OCI-LY7 (cell line): ENCODE measurements around the gene NTRK3. TPM values are rescaled to one million over a fixed set of nuclear protein-coding genes. Genes with fewer than 3 reads are reported as not detected.

Experiments used
- BruUV-seq: library from RNA; stranded (reverse); fragments of 400-500 nt; replicated peaks from 2 replicates; lab custom pipeline; 2021; lab: Mats Ljungman, UMichigan
- CTCF ChIA-PET: fragments of 300-600 bp; sonication (Branson Sonifier 250); formaldehyde crosslinking; loops from one replicate; lab custom pipeline; 2022; ENCODE audit warnings: antibody characterized with exemption; ENCODE audit not compliant: unreplicated experiment; lab: Charles Lee
- POLR2A ChIA-PET: fragments of 300-600 bp; sonication (Branson Sonifier 250); formaldehyde crosslinking; loops from one replicate; lab custom pipeline; 2022; ENCODE audit warnings: antibody characterized with exemption; lab: Charles Lee
- DNase-seq: peaks from one replicate; pipeline ENCODE4 v3.0.0-alpha.2; 2015; ENCODE audit warnings: low spot score
- H2AFZ ChIP-seq: fragments of 200-600 bp; sonication (generic), shearing (Covaris generic); 2 replicates; pipeline ENCODE4 v1.6.1; 2014; ENCODE audit warnings: mild to moderate bottlenecking, antibody characterized with exemption, low read length, moderate library complexity
- H3K27ac ChIP-seq: fragments of 200-600 bp; sonication (generic); 2 replicates; pipeline ENCODE4 v1.5.1; 2014; ENCODE audit warnings: mixed run types, low read depth, mild to moderate bottlenecking, moderate library complexity, low read length, inconsistent platforms; ENCODE audit not compliant: poor library complexity, severe bottlenecking
- H3K36me3 ChIP-seq: fragments of 200-600 bp; sonication (generic); 2 replicates; pipeline ENCODE4 v1.6.1; 2014; ENCODE audit warnings: mild to moderate bottlenecking, antibody characterized with exemption, low read length, moderate library complexity, mixed read lengths; ENCODE audit not compliant: insufficient read depth
- H3K4me1 ChIP-seq: fragments of 200-600 bp; sonication (generic); 2 replicates; pipeline ENCODE4 v1.5.1; 2014; ENCODE audit warnings: mild to moderate bottlenecking, low read length; ENCODE audit not compliant: insufficient read depth, poor library complexity, severe bottlenecking
- H3K4me2 ChIP-seq: fragments of 200-600 bp; sonication (generic); 2 replicates; pipeline ENCODE4 v1.6.1; 2014; ENCODE audit warnings: mild to moderate bottlenecking, low read length
- H3K4me3 ChIP-seq: fragments of 200-600 bp; sonication (generic); 2 replicates; pipeline ENCODE4 v1.5.1; 2014; ENCODE audit warnings: mild to moderate bottlenecking, low read depth, low read length; ENCODE audit not compliant: poor library complexity, severe bottlenecking
- H3K79me2 ChIP-seq: fragments of 200-600 bp; sonication (generic); 2 replicates; pipeline ENCODE4 v1.6.1; 2016; ENCODE audit warnings: low read depth, mild to moderate bottlenecking, low read length, moderate library complexity, mixed read lengths; ENCODE audit not compliant: insufficient read depth
- H3K9me2 ChIP-seq: fragments of 200-600 bp; sonication (generic); 2 replicates; pipeline ENCODE4 v1.6.1; 2016; ENCODE audit warnings: mild to moderate bottlenecking, low read length, mixed read lengths; ENCODE audit not compliant: insufficient read depth
- H3K9me3 ChIP-seq: fragments of 200-600 bp; sonication (generic); 2 replicates; pipeline ENCODE4 v1.6.1; 2014; ENCODE audit warnings: mild to moderate bottlenecking, mixed run types, low read length, mixed read lengths
- H4K20me1 ChIP-seq: fragments of 200-600 bp; sonication (generic); 2 replicates; pipeline ENCODE4 v1.6.1; 2014; ENCODE audit warnings: mild to moderate bottlenecking, antibody characterized with exemption, low read length, moderate library complexity, mixed read lengths; ENCODE audit not compliant: insufficient read depth
- EZH2phosphoT487 ChIP-seq: fragments of 200-600 bp; sonication (generic); IDR thresholded peaks from 2 replicates; pipeline ENCODE4 v1.6.1; 2018; ENCODE audit warnings: low read depth, borderline replicate concordance, mild to moderate bottlenecking, mixed run types, antibody characterized with exemption, low read length, moderate library complexity, mixed read lengths
- intact Hi-C: fragments of 100-400 bp; cut with micrococcal nuclease; formaldehyde crosslinking; loops from one replicate; pipeline ENCODE4 v1.10.0; 2022; ENCODE audit not compliant: unreplicated experiment
- total RNA-seq, 2 experiments: library from RNA; depleted of rRNA in 1 of 2; stranded (reverse); fragments of >200 nt in 1 of 2; shearing (Covaris generic) in 1 of 2; gene quantifications; 2 replicates each; pipeline ENCODE4 v1.2.3, GENCODE V29; 2014 to 2022
- TF ChIP-seq, protein P1 (sequence below): fragments of 200-600 bp; sonication (generic); conservative IDR thresholded peaks from 2 replicates; pipeline ENCODE4 v1.5.1; 2014; ENCODE audit warnings: mild to moderate bottlenecking, antibody characterized with exemption, low read length, moderate library complexity, mixed read lengths

NTRK3 gene
- total RNA-seq, 2 experiments from 2014 or later, result 0.50 to 2.5 TPM

DNA sequence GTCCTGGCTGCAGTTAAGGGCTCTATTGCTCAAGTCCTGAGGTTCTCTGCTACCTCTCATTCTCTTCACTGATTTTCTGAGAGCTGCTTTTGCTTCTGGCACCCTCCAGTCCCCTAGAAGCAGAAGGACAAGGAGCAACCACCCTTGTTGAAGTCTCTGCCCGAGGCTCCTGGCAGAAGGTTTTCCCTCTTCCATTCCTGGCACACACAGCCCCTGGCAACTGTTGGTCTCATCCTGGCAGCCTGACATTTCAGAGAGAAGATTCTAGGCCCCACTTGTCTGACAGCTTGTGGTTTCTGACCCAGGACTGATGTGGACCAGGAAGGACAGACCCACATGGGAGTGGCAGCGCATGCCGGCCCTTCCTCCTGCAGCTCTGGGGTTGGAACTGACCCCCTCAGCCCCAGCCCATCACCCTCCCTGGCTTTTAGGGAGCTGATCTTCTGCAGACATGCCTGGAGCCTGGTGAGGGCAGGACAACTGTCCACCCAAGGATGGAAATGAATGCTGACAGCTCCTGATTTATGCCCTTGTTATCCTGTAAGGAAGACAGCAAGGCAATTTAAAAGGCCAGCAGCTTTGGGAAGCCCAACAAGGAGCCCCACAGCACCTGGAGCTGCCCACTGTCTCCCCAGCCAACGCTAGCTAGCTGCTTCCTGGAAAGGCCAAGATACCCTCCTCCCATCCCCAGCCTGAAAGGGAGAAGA, 13.0 kb upstream of the NTRK3 start:
- no peak overlapping the region for H3K4me3 ChIP-seq
- H3K27ac ChIP-seq, result no peak overlapping the region
- H3K9me2 ChIP-seq, result no peaks in the 10 kb centered on the region
- no peaks in the 10 kb centered on the region for H3K36me3 ChIP-seq
- H2AFZ ChIP-seq, result no peak overlapping the region
- TF ChIP-seq, protein P1, sequence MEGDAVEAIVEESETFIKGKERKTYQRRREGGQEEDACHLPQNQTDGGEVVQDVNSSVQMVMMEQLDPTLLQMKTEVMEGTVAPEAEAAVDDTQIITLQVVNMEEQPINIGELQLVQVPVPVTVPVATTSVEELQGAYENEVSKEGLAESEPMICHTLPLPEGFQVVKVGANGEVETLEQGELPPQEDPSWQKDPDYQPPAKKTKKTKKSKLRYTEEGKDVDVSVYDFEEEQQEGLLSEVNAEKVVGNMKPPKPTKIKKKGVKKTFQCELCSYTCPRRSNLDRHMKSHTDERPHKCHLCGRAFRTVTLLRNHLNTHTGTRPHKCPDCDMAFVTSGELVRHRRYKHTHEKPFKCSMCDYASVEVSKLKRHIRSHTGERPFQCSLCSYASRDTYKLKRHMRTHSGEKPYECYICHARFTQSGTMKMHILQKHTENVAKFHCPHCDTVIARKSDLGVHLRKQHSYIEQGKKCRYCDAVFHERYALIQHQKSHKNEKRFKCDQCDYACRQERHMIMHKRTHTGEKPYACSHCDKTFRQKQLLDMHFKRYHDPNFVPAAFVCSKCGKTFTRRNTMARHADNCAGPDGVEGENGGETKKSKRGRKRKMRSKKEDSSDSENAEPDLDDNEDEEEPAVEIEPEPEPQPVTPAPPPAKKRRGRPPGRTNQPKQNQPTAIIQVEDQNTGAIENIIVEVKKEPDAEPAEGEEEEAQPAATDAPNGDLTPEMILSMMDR, result no peak
- no peak for TF ChIP-seq EZH2phosphoT487
- H4K20me1 ChIP-seq, result no peaks in the 10 kb centered on the region
- no peaks in the 10 kb centered on the region for H3K4me1 ChIP-seq
- ChIA-PET CTCF (no interaction called here), POLR2A (interaction anchor here (0.7 kb wide), 1 partner anchor 137 kb away, joined by 3 read pairs; no protein-coding TSS in a partner anchor)
- H3K9me3 ChIP-seq, result no peaks in the 10 kb centered on the region
- no peaks in the 10 kb centered on the region for H3K79me2 ChIP-seq
- DNase-seq, result no peak
- BruUV-seq, result no TSS peak
- H3K4me2 ChIP-seq, result no peak overlapping the region
- intact Hi-C loops, result no loop called here

DNA sequence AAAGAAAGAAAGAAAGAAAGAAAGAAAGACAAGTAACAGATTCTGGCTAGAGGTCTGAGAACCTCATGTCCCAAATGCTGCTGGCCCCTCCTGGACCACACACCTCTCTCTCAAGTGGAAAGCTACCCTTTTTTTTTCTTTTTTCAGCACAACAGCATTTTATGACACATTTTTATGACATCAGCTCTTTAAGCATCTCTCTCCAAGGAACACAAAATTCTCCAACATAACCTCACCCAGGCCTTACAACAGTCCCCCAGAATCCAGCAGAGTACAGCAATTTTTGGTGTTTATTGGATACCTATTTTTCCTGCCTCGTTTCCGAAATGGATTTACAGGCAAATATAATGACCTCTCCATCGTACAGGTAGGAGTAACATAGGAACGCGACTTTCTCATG, 11.2 kb upstream of the NTRK3 start:
- no peak overlapping the region for H3K4me2 ChIP-seq
- H3K9me2 ChIP-seq, result no peaks in the 10 kb centered on the region
- POLR2A ChIA-PET, result interaction anchor here (1.0 kb wide), 1 partner anchor 78 kb away, joined by 3 read pairs; no protein-coding TSS in a partner anchor
- no peaks in the 10 kb centered on the region for H4K20me1 ChIP-seq
- H3K9me3 ChIP-seq, result no peaks in the 10 kb centered on the region
- no TSS peak for BruUV-seq
- no peaks in the 10 kb centered on the region for H3K36me3 ChIP-seq
- TF ChIP-seq EZH2phosphoT487, result no peak
- TF ChIP-seq, protein P1, result no peak
- no peak overlapping the region for H3K4me3 ChIP-seq
- CTCF ChIA-PET, result no interaction called here
- DNase-seq, result no peak
- no peaks in the 10 kb centered on the region for H3K79me2 ChIP-seq
- H3K4me1 ChIP-seq, result no peaks in the 10 kb centered on the region
- no peak overlapping the region for H3K27ac ChIP-seq
- H2AFZ ChIP-seq, result no peak overlapping the region
- intact Hi-C loops, result no loop called here

DNA sequence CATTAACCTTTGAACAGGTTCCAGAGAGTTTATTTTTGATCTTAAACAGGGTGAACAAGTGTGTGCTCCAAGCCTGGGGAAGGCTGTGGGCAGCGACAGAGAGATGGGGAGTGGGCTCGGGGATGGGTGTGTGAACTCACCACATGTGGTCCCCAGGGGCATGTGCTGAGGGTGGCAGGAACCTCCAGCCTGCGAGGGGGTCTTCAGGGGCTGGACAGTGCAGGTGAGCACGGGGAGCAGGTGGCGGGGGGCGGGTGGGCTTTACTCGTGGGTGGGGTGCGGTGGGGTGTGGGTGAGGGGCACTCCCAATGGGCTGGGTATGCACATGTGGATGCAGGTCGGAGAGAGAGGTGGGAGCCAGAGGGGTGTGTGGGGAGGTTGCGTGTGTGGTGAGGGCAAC, 9.6 kb upstream of the NTRK3 start:
- Histone ChIP-seq H3K27ac (no peak overlapping the region), H3K4me2 (no peak overlapping the region), H3K9me3 (no peaks in the 10 kb centered on the region), H4K20me1 (no peaks in the 10 kb centered on the region), H3K9me2 (no peaks in the 10 kb centered on the region), H3K4me1 (no peaks in the 10 kb centered on the region), H3K36me3 (no peaks in the 10 kb centered on the region), H3K4me3 (no peak overlapping the region), H3K79me2 (no peaks in the 10 kb centered on the region), H2AFZ (no peak overlapping the region)
- no peak for DNase-seq
- ChIA-PET POLR2A (interaction anchor here (0.7 kb wide), 1 partner anchor 645 kb away, joined by 3 read pairs; no protein-coding TSS in a partner anchor), CTCF (no interaction called here)
- no peak for TF ChIP-seq EZH2phosphoT487
- TF ChIP-seq, protein P1, result no peak
- BruUV-seq, result no TSS peak
- intact Hi-C loops, result no loop called here
